Left ventricle myocardium inferior (tissue), 1 donor: ENCODE results near the gene SPECC1. TPM values are rescaled to one million over a fixed set of nuclear protein-coding genes. Genes with fewer than 3 reads are reported as not detected.
A peak's percentile ranks its signal among the peaks of the same experiment; 100 is the strongest.
"Not testable (repeated sequence)": the region's sequence is repeated elsewhere in the genome, so short reads cannot be mapped to it uniquely, and the experiment has no call there.

Source experiments
- DNase-seq: peaks from one replicate; pipeline ENCODE4 v3.0.0-alpha.2; 2020
- H3K27ac ChIP-seq: fragments of 200-600 bp; replicated peaks from 2 replicates; pipeline ENCODE4 v1.8.0; 2021
- H3K27me3 ChIP-seq: fragments of 200-600 bp; 2 replicates; pipeline ENCODE4 v1.8.0; 2021; ENCODE audit warnings: low read depth
- H3K36me3 ChIP-seq: fragments of 200-600 bp; 2 replicates; pipeline ENCODE4 v1.8.0; 2021
- H3K4me1 ChIP-seq: fragments of 200-600 bp; 2 replicates; pipeline ENCODE4 v1.8.0; 2021
- H3K4me3 ChIP-seq: fragments of 200-600 bp; 2 replicates; pipeline ENCODE4 v1.8.0; 2021; ENCODE audit warnings: mild to moderate bottlenecking, moderate library complexity
- H3K9me3 ChIP-seq: fragments of 200-600 bp; replicated peaks from 2 replicates; pipeline ENCODE4 v1.8.0; 2021
- CTCF ChIP-seq: fragments of 200-600 bp; IDR thresholded peaks from 2 replicates; pipeline ENCODE4 v1.8.0; 2021; ENCODE audit warnings: antibody characterized with exemption, mild to moderate bottlenecking, borderline replicate concordance
- intact Hi-C: fragments of 100-400 bp; cut with micrococcal nuclease; formaldehyde crosslinking; loops from one replicate; pipeline ENCODE4 v1.11.0; 2022
- total RNA-seq: library from RNA; stranded (reverse); fragmentation: NEBNext Ultra II Directional; extraction: Animal tissue kit (Norgen Biotek cat#: 25700); gene quantifications from one replicate; pipeline ENCODE4 v1.2.1, GENCODE V29; 2021
- donor health status: DM: no; HTN: yes; CAD: no; lungs with severe emphysema.

The SPECC1 gene
- total RNA-seq, 1 donor from 2014 or later = 10.6 TPM

- Histone ChIP-seq H3K36me3 (no peaks in the 10 kb centered on the region), H3K9me3 (peaks cover 8% of the 10 kb centered on the region), H3K4me3 (no peak overlapping the region), H3K27ac (no peak overlapping the region), H3K4me1 (peaks cover 3% of the 10 kb centered on the region), H3K27me3 (no peaks in the 10 kb centered on the region)
- no peak for DNase-seq
- no peak for TF ChIP-seq CTCF
- intact Hi-C loops = no loop called here
Measured at GRCh38 chr17:20224379-20224778, 215.2 kb downstream of the SPECC1 start.

DNA sequence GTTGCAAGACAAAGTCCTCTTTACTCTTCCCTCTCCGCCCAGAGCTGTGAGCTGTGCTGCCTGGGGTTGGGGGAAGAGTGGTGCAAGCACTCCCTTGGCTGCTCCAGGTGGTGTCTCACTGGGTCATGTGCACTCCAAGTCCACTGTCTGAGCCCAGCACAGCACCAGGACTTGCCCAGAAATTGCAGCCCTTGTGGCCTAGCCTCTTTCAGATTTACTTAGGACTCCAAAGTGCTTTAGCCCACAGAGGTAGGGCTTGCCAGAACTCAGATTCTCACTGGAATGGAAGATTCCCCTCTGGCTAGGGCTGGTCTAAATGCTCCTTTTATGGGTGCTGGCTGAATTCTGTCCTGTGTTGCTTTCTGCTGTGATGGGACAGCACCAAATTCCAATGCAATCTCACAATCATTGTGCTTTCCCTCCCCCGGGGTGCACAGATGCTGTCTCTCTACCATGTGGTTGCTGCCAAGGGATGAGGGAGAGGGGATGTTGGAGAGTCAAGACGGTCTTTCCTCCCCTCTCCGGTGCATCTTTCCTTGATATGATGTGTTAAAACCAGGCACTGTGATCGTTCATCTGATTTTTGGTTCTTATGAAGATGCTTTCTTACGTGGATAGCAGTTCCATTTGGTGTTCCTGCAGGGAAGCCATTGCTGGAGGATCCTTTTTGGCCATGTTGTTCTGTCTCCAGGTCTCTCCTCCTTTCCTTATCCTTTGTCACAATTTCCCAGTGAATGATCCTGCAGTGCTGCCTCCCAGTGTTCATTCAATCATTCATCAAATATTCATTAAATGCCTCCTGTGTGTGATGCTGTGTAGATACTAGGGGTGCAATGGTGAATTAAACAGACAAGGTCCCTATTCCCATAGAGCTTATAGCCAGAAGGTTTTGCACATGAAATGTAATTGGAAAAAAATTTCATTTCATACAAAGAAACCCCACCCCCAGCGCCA is 216.3 kb downstream of the SPECC1 start:
- no peak overlapping the region for H3K27ac ChIP-seq
- intact Hi-C loops = loop anchor here (5.0 kb wide), 1 partner anchor 103 kb away; no protein-coding TSS in a partner anchor

GRCh38 chr17:20226814-20227482 is 217.8 kb downstream of the SPECC1 start:
- peaks cover 1% of the 10 kb centered on the region for H3K36me3 ChIP-seq
- TF ChIP-seq CTCF = peak; percentile 86
- H3K4me1 ChIP-seq = peaks cover 3% of the 10 kb centered on the region
- intact Hi-C loops = loop anchor here (5.0 kb wide), 1 partner anchor 105 kb away; no protein-coding TSS in a partner anchor
- peak; percentile 85 for DNase-seq
- H3K4me3 ChIP-seq = no peak overlapping the region
- no peaks in the 10 kb centered on the region for H3K9me3 ChIP-seq
- no peaks in the 10 kb centered on the region for H3K27me3 ChIP-seq
- H3K27ac ChIP-seq = no peak overlapping the region

More for the DNA sequence above, 216.3 kb downstream of the SPECC1 start:
- no peaks in the 10 kb centered on the region for H3K9me3 ChIP-seq
- DNase-seq = no peak
- H3K4me1 ChIP-seq = peaks cover 3% of the 10 kb centered on the region
- no peaks in the 10 kb centered on the region for H3K36me3 ChIP-seq
- no peak for TF ChIP-seq CTCF
- H3K27me3 ChIP-seq = no peaks in the 10 kb centered on the region
- H3K4me3 ChIP-seq = no peak overlapping the region

DNA sequence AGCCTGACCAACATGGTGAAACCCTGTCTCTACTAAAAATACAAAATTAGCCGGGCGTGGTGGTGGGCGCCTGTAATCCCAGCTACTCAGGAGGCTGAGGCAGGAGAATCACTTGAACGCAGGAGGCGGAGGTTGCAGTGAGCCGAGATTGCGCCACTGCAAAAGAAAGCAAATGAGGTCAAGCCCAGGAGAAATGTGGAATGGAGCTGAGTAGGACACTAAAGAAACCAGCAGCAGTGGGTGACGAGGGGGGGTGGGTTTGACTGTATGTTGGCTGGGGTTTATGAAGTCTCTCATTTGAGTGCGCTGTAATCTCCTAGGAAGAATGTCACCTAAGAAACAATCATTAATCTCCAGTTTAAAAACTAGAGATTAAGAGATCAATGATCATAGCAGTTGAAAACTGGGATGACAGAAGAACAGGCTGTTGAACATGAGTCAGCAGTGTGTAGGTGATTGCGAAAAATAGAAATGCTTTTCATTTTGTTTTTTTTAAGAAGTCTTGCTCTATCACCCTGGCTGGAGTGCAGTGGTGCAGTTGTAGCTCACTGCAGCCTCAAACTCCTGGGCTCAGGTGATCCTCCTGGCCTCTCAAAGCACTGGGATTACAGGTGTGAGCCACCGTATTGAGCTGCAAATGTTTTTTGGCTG is 218.7 kb downstream of the SPECC1 start:
- H3K27me3 ChIP-seq, DNase-seq, H3K4me1 ChIP-seq, H3K27ac ChIP-seq, H3K4me3 ChIP-seq, H3K9me3 ChIP-seq: not testable (repeated sequence)
- H3K36me3 ChIP-seq = peaks cover 10% of the 10 kb centered on the region
- intact Hi-C loops = loop anchor here (5.0 kb wide), 1 partner anchor 106 kb away; no protein-coding TSS in a partner anchor

DNA sequence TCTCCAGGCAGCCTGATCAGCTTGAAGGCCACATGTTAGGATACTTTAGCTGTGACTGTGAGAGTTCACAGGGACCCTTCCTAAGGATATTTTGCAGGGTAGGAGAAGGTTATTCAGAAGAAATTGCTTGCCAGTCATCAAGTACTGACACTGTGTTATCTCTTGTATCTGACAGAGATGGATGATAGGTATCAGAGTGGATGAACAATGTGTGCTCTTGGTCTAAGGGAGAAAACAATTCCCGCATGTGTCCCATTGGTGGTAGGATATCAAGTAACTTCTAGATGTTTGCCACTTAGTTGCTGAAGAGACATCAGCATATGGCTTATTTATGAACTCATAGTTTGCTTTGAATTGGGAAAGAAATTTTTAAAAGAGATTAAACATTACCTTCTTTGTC is 219.3 kb downstream of the SPECC1 start:
- H3K27ac ChIP-seq = no peak overlapping the region
- intact Hi-C loops = loop anchor here (5.0 kb wide), 1 partner anchor 106 kb away; no protein-coding TSS in a partner anchor
- peaks cover 3% of the 10 kb centered on the region for H3K4me1 ChIP-seq

More for the DNA sequence above, 219.3 kb downstream of the SPECC1 start:
- no peak overlapping the region for H3K4me3 ChIP-seq
- peaks cover 11% of the 10 kb centered on the region for H3K36me3 ChIP-seq
- H3K27me3 ChIP-seq = no peaks in the 10 kb centered on the region
- H3K9me3 ChIP-seq = no peaks in the 10 kb centered on the region
- TF ChIP-seq CTCF = no peak
- DNase-seq = no peak
